Activated CD4-positive, alpha-beta T cell treated with anti-CD3 and anti-CD28 coated beads, Interleukin-2, amount 50 U/mL, for 48 hours (primary cell): ENCODE data around the gene CRP.
"Not testable (repeated sequence)": the region's sequence is repeated elsewhere in the genome, so short reads cannot be mapped to it uniquely, and the experiment has no call there.

Experiments used
- DNase-seq, 2 experiments: peaks; one replicate each; pipeline ENCODE4 v3.0.0-alpha.2; 2020

Gene CRP

DNA sequence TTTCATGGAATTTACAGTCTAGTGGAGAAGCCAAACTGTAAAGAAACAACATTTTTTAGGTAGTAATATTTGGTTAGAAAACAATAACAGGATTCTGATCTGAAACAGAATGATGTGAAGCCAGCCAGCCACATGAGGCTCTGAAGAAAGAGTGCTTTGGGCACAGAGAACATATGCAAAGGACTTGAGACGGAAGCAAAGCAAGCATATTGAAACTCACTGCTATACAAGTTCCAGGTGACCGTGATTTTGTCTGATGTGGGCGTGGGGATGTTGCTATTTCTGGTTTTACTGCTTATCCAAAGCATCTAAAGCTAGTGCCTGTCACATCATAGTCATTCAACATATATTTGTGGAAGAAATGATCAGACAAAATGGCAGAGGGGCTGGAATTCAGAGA, 14.7 kb downstream of the CRP start:
- DNase-seq, result no peak

- no peak for DNase-seq
Measured at GRCh38 chr1:159699246-159699645, 15.1 kb downstream of the CRP start.

DNA sequence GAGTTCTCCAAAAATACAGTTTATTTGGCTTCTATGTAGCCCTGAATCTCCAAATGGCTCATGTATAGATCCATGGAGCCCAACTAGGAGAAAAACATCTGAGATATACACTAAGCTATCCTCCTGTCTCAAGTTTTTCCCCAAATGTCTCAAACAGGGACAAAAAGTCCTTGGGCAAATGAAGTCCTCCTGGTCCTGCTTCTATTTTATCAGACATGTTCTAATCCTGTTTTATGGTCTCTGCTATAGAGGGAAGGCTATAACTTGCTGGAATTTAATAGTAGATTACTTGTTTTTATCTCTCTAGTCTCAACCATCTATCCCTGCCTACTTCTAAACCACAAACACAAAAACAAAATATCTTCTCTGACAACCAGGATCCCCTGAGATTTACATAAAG, 26.9 kb downstream of the CRP start:
- no peak for DNase-seq

DNA sequence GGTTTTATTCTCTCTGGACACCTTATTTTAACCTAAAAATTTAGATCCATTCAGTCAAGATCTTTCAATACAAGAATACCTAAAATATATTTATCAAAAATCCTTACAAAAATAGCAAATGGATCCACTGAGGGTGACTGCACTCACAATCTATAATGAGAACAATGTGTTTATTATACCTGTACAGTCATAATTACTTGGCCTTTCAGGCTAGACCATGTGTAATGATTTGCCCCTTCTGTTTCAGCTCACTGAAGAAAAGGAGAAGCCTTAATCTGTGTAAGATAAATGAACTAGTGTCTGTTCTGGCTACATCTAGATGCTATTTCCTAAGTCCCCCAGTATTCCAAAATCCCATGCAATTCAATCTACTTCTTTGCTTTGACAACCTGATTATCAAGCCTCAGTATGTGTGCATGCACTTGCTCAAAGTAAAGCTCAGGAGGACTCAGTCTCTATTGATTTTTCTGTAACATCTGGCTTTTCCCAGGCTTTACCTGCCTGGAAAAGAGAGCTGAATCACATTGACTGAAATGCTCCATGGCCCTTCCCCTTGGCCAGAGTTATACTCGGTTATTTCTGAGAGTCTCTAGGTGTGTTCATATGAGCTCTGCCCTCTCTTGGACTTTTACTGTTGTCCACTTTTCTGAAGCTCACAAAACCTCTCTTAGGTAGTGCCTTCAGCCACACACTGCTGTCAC, 27.6 kb downstream of the CRP start:
- no peak for DNase-seq

GRCh38 chr1:159678939-159679338, 35.5 kb downstream of the CRP start:
- DNase-seq, result no peak

- no peak for DNase-seq
Measured at GRCh38 chr1:159675046-159675445, 39.3 kb downstream of the CRP start.

GRCh38 chr1:159672390-159672789, 42.0 kb downstream of the CRP start:
- not testable (repeated sequence) for DNase-seq

DNA sequence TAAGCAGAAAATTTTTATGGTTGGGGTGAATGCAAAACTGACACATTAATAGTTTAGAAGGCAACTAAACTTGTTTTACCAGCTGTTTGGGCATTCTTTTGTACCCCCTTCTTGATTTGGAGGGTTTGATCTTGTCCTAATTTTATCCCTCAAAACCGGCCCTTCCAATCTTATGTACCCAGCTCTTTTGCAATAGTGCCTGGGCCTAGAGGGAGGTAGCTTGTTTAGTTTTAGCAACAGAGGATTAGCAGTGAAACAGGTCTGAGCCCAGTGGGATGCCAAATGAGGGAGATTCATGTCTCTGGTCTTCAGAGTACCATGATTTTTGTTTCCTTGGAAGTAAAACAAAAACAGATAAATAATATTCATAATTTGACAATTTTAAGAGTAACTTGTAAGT, 45.1 kb downstream of the CRP start:
- DNase-seq, result no peak

GRCh38 chr1:159668739-159669138, 45.6 kb downstream of the CRP start:
- DNase-seq, result no peak

- no peak for DNase-seq
Measured at GRCh38 chr1:159664247-159664646, 50.1 kb downstream of the CRP start.

DNA sequence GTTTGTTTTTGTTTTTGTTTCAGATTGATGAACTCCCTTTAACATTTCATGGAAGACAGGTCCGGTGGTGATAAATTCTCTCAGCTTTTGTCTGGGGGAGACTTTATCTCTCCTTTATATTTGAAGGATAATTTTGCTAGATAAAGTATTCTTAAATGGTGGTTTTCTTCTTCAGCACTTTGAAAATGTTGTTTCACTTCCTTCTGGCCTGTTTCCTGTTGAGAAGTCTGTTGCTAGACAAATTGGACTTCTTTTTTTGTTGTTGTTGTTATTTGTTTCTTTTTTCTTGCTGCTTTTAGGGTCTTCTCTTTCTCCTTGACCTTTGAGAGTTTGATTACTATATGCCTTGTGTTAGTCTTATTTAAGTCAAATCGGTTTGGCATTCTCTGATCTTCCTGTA, 50.8 kb downstream of the CRP start:
- no peak for DNase-seq
